NT2/D1 (cell line): ENCODE measurements around the gene UBE2N.

Experiments used
- YY1 ChIP-seq: IDR thresholded peaks from 2 replicates; pipeline ENCODE4 v1.6.1; 2011; ENCODE audit not compliant: insufficient read length, insufficient read depth
- ZNF274 ChIP-seq: IDR thresholded peaks from 2 replicates; pipeline ENCODE4 v1.6.1; 2011; ENCODE audit warnings: mild to moderate bottlenecking, low read depth, low read length

GRCh38 chr12:93441617-93442410 lies at the start of gene UBE2N:
- no peak for TF ChIP-seq ZNF274
- TF ChIP-seq YY1: peak; percentile 11
